Colonic mucosa (tissue), 4 donors: ENCODE results near the gene F12. TPM values are rescaled to one million over a fixed set of nuclear protein-coding genes. Genes with fewer than 3 reads are reported as not detected.

Experiments used
- DNase-seq: peaks from one replicate; pipeline ENCODE4 v3.0.0-alpha.2; 2020
- H3K27ac ChIP-seq: fragments of 200-600 bp; one replicate; pipeline ENCODE4 v1.8.0; 2021
- H3K27me3 ChIP-seq: fragments of 200-600 bp; one replicate; pipeline ENCODE4 v1.8.0; 2021
- H3K36me3 ChIP-seq: fragments of 200-600 bp; one replicate; pipeline ENCODE4 v1.8.0; 2021
- H3K4me1 ChIP-seq: fragments of 200-600 bp; one replicate; pipeline ENCODE4 v1.8.0; 2021; ENCODE audit warnings: mild to moderate bottlenecking
- H3K4me3 ChIP-seq: fragments of 200-600 bp; one replicate; pipeline ENCODE4 v1.8.0; 2021
- H3K9ac ChIP-seq, 2 donors: one replicate each; pipeline ENCODE4 v1.7.0; 2013; ENCODE audit warnings: control low read depth in 2 of 2, low read depth in 2 of 2, low read length in 2 of 2
- H3K9me3 ChIP-seq: fragments of 200-600 bp; one replicate; pipeline ENCODE4 v1.8.0; 2021
- intact Hi-C: fragments of 100-400 bp; cut with DNase I; formaldehyde crosslinking; loops from one replicate; pipeline ENCODE4 v1.14.1; 2022
- total RNA-seq, 2 donors: library from RNA; stranded (reverse); fragmentation: NEBNext Ultra II Directional in 1 of 2; extraction: Animal tissue kit (Norgen Biotek cat#: 25700) in 1 of 2; gene quantifications; one replicate each; pipeline ENCODE4 v1.2.1, GENCODE V29; 2021
- TF ChIP-seq, protein P1 (sequence below): fragments of 200-600 bp; IDR thresholded peaks from one replicate; pipeline ENCODE4 v1.8.0; 2022; ENCODE audit warnings: antibody characterized with exemption, mild to moderate bottlenecking
- donor health status: healthy.
- donor health status: DM: no; HTN: no; CAD: no.
- donor health status: DM: no; HTN: no; CAD: no.

The F12 gene
- total RNA-seq, 2 donors from 2014 or later = 14.7 to 34.0 TPM

DNA sequence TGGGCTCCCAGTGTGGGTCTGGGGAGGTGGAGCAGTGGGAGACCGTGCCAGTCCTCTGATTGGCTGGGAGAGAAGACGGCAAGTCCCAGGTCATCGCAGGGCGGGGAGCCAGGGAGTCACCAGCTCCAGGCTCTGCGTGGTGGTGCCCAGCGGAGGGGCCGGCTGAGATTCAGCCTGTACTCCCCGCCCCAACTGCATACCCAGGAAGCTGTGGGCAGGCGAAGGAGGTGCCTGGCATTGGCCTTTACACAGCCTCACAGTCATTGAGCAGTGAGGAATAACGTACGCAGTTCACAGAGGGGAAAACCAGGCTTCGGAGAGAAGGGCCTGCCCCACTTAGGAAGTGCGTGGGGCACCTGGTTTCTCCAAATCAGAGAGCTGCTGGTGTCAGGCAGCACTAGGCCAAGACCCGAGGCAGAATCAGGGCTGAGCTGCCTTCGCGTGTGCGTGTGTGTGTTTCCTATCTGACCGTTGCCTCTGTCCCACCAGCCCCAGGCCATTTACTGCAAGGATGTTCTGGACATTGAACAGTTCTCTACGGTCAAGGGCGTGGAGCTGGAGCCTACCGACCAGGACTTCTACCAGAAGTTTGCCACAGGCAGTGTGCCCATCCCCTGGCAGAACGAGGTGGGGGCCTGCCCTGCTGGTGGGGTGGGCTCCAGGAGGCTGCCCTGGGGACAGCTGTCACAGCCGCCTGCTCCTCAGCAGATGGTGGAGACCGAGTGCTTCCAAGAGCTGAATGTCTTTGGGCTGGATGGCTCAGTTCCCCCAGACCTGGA lies 31.0 kb upstream of the F12 start:
- H3K27ac ChIP-seq = no peak overlapping the region
- intact Hi-C loops = no loop called here
- H3K27me3 ChIP-seq = no peaks in the 10 kb centered on the region
- H3K4me3 ChIP-seq = no peak overlapping the region
- H3K4me1 ChIP-seq = no peaks in the 10 kb centered on the region
- peaks cover 6% of the 10 kb centered on the region for H3K36me3 ChIP-seq
- H3K9me3 ChIP-seq = no peaks in the 10 kb centered on the region
- H3K9ac ChIP-seq = no peak overlapping the region
- DNase-seq = no peak
- TF ChIP-seq, protein P1, sequence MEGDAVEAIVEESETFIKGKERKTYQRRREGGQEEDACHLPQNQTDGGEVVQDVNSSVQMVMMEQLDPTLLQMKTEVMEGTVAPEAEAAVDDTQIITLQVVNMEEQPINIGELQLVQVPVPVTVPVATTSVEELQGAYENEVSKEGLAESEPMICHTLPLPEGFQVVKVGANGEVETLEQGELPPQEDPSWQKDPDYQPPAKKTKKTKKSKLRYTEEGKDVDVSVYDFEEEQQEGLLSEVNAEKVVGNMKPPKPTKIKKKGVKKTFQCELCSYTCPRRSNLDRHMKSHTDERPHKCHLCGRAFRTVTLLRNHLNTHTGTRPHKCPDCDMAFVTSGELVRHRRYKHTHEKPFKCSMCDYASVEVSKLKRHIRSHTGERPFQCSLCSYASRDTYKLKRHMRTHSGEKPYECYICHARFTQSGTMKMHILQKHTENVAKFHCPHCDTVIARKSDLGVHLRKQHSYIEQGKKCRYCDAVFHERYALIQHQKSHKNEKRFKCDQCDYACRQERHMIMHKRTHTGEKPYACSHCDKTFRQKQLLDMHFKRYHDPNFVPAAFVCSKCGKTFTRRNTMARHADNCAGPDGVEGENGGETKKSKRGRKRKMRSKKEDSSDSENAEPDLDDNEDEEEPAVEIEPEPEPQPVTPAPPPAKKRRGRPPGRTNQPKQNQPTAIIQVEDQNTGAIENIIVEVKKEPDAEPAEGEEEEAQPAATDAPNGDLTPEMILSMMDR = no peak

DNA sequence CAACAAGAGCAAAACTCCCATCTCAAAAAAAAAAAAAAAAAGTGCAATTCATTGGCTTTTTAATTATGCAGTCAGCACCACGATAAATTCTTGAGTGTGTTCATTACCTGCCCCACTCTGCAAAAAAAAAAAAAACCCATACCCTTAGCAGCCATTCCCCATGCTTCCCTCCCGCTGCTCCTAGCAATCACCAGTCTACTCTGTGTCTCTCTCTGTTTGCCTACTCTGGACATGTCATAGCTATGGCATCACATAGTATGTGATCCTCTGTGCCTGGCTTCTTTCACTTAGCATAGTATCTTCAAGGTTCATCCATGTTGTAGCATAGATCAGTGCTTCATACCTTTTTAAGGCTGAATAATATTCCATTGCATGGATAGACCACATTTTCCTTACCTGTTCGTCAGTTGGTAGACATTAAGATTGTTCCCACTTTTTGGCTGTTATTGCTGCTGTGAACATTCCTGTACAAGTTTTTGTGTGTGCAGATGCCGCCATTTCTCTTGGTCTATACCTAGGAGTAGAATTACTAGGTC lies 30.2 kb upstream of the F12 start:
- Histone ChIP-seq H3K27ac (no peak overlapping the region), H3K36me3 (peaks cover 7% of the 10 kb centered on the region), H3K4me1 (no peaks in the 10 kb centered on the region), H3K4me3 (no peak overlapping the region), H3K27me3 (no peaks in the 10 kb centered on the region), H3K9me3 (no peaks in the 10 kb centered on the region), H3K9ac (no peak overlapping the region)
- DNase-seq = no peak
- intact Hi-C loops = no loop called here
- TF ChIP-seq, protein P1 = no peak

DNA sequence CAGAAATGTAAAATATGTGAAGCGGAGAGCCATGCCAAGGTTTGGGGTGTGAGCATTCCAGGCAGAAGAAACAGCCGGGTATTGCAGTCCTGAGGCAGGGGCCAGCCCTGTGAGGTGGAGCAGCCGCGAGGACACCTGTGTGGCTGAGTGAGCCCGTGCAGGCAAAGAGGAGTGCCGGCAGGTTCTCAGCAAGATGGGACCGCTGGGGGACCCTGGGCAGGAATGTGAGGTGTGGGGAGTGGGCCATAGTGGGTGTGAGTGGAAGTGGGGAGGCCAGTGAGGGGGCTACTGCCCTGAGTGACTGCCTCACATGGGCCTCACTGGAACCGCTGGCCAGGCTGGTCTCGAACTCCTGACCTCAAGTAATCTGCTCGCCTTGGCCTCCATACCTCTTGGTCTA lies 29.1 kb upstream of the F12 start:
- Histone ChIP-seq H3K9me3 (no peaks in the 10 kb centered on the region), H3K36me3 (peaks cover 14% of the 10 kb centered on the region), H3K27me3 (no peaks in the 10 kb centered on the region), H3K4me1 (no peaks in the 10 kb centered on the region), H3K4me3 (no peak overlapping the region), H3K27ac (no peak overlapping the region), H3K9ac (no peak overlapping the region)
- TF ChIP-seq, protein P1 = no peak
- DNase-seq = no peak
- intact Hi-C loops = no loop called here

DNA sequence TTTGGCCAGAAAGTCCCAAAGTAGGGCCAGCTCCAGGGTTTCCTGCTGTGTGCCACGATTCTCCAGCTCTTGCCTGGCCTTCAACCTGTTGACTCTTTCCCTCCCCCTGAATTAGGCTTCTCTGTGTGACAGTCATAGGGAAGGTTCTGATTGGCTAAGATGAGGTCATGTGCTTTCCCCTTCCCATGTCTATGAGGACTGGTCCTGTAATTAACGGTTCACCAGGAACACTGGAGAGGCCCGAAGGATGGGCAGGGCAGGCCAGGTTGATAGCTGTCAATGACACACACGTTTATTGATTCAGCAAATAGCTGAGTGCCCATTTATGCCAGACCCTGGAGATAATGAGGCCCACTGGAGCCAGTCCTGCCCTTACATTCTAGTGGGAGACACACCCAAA lies 28.3 kb upstream of the F12 start:
- Histone ChIP-seq H3K9ac (no peak overlapping the region), H3K27ac (no peak overlapping the region), H3K4me1 (peaks cover under 1% of the 10 kb centered on the region), H3K27me3 (no peaks in the 10 kb centered on the region), H3K4me3 (no peak overlapping the region), H3K9me3 (no peaks in the 10 kb centered on the region), H3K36me3 (peaks cover 20% of the 10 kb centered on the region)
- intact Hi-C loops = no loop called here
- TF ChIP-seq, protein P1 = no peak
- DNase-seq = no peak

DNA sequence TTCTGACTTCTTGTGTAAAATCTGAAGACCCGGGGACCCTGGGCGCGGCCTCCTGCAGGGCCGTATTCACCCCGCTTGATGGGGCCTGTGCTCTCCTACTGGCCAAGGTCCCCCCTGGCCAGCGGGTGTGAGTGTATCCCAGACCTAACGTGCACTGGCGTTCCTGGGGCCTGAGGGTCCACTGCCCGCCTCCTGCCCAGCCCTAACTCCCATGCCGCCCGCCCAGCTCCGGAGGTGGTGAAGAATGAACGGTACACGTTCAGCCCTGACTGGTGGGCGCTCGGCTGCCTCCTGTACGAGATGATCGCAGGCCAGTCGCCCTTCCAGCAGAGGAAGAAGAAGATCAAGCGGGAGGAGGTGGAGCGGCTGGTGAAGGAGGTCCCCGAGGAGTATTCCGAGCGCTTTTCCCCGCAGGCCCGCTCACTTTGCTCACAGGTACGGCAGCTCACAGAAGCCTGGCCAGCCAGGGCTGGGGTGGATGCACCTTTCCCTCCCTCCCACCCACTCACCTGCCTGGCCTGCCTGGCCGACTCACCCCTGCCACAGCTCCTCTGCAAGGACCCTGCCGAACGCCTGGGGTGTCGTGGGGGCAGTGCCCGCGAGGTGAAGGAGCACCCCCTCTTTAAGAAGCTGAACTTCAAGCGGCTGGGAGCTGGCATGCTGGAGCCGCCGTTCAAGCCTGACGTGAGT lies 26.6 kb upstream of the F12 start:
- no peak overlapping the region for H3K4me3 ChIP-seq
- no peak for DNase-seq

More for the DNA sequence above, 26.6 kb upstream of the F12 start:
- no peak overlapping the region for H3K9ac ChIP-seq
- H3K9me3 ChIP-seq = no peaks in the 10 kb centered on the region
- intact Hi-C loops = no loop called here
- H3K27me3 ChIP-seq = no peaks in the 10 kb centered on the region
- TF ChIP-seq, protein P1 = no peak
- H3K4me1 ChIP-seq = peaks cover 4% of the 10 kb centered on the region
- H3K36me3 ChIP-seq = peaks cover 20% of the 10 kb centered on the region
- H3K27ac ChIP-seq = no peak overlapping the region
